ENCODE measurements around the gene SEZ6L. TPM values are rescaled to one million over a fixed set of nuclear protein-coding genes. Genes with fewer than 3 reads are reported as not detected.

Gene SEZ6L
- total RNA-seq, 1 experiment from 2014 or later, result not detected

DNA sequence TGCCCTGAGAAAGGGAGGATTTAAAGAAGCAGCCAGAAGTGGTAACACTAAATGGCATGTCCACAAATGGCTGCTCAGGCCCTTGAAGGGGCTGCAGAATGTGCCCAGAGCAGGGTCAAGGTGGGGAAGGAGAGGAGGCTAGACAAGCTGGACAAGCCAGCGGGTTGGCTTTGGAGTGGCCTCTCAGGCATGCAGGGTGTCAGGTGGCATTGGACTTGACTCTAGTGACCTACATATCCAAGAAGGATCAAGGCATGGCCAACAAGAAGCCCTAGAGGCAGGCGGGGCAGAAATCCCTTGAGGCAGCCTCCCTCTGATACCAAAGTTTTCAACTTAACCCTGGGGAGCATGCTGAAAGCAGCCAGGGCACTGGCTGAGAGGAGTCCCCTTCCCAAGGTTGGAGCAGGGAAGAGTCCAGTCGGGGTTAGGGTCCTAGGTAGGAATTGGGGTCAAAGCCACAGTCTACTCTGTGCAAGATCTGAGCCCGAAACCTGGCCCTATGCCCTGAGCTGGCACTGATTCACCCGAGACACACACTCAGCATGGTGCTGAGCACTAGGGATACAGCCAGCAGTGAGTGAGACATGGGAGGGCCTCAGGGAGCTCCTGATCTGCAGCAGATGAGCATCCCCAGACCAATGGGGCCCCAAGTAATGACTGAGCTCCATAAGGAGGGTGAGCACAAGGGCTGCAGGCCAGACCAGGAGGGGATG lies 164.0 kb downstream of the SEZ6L start:
- DNase-seq (ENCODE audit: low spot score), result no peak

DNA sequence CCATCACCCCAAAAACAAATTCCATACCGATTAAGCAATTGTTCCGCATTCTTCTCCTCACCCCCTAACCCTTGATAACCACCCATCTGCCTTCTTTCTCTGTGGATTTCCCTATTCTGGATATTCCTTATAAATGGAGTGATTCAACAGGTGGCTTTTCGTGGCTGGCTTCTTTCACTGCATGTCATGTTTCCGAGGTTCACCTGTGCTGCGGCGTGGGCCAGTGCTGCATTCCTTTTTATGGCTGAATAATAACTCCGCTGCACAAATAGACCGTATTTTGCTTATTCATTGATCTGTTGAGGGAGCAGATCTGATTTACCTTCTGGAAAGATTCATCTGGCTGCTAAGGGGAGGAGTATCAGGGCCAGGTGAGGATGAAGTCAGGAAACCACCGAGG lies 165.0 kb downstream of the SEZ6L start:
- DNase-seq (ENCODE audit: low spot score), result no peak

DNA sequence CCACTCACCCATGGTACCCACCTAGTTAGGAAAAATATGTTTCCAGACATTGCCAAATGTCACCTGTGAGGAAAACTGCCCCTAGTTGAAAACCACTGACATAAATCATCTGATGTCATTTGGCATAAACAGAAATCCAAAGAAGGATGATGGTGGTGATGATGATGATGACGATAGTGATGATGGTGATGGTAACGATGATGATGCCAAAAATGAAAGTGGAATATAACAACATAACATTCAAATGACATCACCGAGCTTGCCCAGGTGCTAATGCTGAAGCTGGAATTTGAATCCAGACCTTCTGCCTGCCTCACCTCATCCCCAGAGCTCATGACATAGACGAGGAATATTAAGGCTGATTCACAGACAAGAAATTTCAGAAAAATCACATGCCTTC lies 167.5 kb downstream of the SEZ6L start:
- DNase-seq (ENCODE audit: low spot score), result no peak

DNA sequence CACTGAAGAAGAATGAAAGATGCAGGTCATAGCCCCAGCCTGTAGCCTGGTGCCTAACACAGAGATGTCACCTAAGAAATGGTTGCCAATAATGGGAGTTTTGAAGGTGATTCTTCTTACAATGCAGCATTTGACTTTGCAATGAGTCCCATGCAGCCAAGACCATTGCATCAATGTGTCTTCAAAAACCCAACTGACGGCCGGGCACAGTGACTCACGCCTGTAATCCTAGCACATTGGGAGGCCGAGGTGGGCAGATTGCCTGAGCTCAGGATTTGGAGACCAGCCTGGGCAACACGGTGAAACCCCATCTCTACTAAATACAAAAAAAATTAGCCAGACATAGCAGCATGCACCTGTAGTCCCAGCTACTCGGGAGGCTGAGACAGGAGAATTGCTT lies 170.5 kb downstream of the SEZ6L start:
- no peak for DNase-seq (ENCODE audit: low spot score)

DNA sequence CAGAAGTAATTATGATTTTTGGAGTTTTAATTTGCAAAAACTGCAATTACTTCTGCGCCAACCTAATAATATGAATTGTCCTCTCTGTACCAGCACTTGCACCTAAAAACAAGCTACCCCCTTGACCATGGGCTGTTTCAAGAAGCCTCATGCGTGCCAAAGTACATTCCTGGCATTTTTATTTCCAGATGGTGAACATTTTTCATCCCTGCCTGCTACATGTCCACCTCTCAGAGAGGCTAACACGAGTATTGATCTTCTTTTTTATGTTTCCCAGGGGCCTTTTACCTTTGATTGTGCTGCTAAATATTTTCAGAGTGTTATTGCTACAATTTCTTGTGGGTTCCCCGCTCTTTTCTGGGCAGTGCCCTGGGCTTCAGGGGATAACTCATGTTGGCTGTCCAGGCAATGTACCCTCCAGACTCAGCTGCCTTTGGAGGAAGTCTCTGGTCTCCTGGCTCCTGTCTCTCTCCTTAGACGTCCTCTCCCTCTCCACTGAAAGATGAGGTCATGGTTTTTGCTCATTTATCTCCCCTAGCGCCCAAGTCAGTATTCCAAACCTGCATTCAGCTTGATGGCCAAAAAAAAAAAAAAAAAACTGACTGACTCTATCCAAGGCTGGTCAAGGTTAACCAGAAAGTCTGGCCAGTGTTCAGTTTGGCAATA lies 173.6 kb downstream of the SEZ6L start:
- DNase-seq (ENCODE audit: low spot score), result no peak

DNA sequence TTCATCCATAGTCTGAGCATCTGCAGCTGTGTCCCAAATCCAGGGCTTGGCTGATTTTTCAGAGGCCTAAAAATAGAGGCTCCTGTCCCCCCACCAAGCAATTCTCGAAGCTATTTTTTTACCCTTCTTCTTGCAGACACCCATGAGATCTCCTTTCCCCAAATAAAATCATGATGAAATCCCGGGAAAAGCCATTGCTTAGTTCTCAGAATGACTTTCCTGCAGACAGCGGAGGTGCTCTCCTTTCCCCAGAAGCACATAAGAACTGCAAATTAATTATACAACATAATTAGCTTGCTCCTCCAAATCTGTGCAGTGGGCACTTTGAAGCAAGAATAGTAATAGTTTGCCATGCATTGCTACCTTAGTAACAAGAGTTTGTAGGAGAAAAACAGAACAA lies 176.2 kb downstream of the SEZ6L start:
- DNase-seq (ENCODE audit: low spot score), result no peak

DNA sequence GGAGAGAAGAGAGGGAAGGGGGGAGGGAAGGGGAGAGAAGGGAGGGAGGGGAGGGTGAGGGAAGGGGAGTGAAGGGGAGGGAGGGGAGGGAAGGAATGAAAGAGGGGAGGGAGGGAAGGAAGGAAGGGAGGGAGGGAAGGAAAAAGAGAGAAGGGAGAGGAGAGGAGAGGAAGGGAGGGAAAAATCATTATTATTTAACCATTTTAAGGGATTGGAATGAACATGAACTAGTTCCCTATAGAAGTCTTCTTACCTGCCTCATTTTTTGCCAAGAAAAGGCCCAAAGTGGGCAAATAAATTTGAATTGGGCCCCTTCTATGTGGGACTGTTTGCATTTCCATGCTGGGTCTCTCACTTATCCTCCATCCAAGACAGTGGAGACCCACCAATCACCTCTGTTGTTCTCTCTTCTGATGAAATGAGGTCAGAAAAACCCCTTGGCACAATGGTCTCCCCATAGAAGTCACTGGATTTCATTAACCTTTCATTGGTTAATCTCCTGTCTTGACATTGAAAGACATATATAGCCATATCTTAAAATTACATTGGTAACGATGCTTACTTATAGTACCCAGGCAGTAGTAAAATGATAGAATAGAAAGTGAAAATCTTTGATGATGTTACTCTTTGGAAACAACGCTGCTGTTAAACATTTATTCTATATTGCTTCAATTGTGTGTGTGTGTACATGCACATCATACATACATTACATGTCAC lies 179.7 kb downstream of the SEZ6L start:
- no peak for DNase-seq (ENCODE audit: low spot score)

DNA sequence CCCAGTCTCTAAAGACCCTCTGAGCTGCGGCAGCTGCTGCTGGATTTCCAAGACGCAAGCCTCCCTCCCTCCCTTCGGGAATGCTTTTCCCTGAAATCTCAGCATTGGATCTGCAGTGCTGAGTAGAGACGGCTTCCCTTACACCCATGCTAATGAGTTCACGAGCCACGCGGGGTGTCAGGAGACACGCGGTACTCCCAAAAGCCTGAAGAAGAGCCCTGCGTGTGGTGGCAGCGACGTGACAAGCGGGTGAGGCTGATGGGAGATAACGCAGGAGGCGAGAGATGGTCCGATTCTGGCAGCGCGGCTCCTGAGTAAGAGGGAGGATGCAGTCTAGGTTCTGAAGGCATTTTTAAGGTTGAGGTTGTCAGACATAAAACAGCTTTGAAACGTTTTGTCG lies 185.4 kb downstream of the SEZ6L start:
- no peak for DNase-seq (ENCODE audit: low spot score)

DNA sequence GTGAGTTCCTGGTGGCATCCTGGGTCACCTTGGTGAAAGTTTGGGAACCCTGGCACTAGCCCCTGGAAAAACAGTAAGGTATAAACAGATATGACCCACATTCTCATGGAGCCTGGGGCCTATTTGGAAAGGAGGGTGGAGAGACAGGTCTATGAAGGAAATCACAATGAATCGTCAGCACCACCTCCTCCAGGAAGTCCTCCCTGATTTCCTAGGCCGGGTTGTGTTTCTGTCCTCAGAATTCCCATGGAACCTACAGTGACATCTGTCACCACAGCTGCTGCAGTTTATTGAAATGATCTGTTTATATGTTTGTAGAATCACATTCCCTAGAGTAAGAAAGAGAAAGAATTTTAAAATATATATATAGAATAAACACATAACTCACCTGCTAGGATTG lies 188.0 kb downstream of the SEZ6L start:
- DNase-seq (ENCODE audit: low spot score), result no peak

DNA sequence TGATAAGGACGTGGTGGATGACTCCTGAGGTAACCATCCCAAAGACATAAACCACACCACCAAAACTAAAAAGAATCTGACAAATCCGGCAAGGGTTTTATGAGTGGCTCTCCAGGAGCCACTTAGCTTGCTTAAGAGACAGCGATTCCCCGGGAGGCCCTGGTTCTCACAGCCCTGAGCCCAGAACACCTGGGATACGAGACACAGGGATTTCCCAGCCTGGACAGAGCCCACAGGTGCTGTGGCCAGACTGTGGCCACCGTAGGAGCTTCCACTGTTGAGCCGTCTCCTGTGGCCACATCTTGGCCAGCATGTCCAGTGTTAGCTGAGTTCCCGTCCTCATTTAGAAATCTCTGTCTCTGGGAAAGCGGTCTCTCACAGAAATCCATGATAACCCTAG lies 188.6 kb downstream of the SEZ6L start:
- DNase-seq (ENCODE audit: low spot score), result no peak

DNA sequence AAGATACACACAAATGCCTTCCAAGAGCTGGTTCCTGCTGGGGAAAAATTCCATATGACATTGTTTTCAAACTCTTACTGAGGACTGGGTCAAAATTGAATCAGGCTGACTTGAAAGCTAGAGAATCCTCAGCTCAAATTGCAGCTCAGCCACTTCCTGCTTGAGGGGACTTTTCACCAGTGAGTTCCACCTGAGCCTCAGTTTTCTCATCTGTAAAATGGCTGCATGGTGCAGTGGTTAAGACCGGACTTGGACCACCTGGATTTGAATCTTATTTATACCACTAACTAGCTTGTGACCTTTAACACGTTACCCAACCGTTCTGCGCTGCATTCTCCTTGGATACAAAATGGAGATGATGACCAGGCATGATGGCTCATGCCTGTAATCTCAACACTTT lies 189.9 kb downstream of the SEZ6L start:
- no peak for DNase-seq (ENCODE audit: low spot score)

DNA sequence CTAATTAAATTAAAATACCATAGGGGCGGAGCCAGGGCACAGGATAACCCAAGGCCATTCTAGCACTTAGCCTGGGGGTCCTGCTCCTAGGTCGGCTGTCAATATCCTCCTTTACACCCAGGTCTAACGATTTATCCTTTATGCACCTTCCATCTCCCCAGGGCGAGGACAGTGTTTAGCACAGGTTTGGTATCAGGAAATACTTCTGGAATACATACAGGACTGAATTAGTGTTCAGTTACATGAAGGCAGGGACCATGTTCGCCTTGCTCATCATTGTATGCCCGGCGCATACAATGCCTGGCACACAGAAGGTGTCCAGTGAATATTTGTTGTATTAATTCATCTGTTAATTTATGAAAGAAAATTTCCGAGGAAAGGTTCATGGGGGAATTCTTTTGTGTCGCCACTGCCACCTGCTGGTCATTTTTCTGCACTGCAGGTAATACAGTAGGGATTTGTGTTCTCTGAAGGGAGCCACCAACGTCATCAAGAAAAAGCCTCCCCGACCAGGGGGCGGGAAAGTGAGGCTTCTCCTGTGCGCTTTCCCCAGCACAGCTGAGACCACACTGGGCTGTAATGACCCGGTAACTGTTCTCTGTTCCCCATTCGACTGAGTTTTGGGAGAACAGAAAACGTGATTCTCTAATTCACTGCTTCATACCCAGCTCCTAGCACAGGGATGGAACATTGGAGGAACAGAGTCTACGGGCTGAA lies 191.1 kb downstream of the SEZ6L start:
- DNase-seq (ENCODE audit: low spot score), result peak; percentile 82

DNA sequence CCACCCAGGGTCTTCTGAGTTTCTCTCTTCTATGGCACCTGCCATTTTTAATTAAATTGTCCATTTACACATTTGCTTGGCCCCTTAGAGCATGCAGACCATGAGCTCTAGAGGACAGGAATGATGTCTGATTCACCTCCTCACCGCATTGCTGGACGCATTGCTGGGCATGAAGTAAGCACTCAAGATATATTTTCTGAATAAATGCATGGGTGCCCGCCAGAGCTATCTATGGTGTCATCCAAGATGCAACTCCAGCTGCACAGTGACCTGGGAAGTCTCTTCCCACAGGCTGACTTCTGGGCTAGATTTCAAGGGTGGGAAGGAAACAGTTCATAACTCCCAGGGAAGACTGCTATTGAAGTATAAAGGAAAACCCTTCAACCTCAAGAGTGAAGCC lies 193.2 kb downstream of the SEZ6L start:
- DNase-seq (ENCODE audit: low spot score), result no peak

DNA sequence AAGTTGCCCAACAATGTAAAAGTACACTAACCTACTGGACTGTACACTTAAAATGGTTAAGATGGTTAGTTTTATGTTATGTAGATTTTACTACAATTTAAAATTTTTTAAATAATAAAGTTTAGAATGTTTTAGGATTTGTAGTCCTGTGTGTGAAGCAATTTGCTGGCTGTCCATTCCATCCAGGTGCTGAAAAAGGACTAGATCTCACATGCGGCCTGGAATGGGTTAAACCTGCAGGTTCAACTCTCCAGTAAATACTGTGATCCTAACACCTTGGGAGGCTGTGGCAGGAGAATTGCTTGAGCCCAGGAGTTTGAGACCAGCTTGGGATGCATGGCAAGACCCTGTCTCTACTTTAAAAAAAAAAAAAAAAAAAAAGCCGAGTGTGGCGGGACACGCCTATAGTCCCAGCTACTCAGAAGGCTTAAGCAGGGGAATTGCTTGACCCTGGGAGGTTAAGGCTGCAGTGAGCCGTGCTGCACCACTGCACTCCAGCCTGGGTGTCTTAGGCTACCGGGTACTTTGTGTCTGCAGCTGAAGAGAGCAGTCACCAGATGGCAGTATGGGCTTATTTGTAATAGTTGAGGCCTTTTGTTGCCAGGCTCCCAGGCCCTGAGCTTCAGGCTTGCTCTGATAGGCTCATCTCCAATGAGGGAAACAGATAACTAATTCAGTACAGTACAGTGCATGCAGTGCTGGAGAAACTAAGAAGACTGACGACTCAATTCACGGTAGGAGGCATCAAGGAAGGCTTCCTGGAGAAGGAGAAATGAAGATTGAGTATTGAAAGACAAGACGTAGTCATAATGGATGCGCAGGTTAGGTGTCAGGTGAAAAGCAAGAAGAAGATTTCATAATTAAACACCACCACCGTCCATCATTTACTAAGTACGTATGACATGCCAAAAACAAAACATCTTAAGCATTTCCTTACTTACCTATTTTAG lies 195.1 kb downstream of the SEZ6L start:
- peak; percentile 66 for DNase-seq (ENCODE audit: low spot score)

DNA sequence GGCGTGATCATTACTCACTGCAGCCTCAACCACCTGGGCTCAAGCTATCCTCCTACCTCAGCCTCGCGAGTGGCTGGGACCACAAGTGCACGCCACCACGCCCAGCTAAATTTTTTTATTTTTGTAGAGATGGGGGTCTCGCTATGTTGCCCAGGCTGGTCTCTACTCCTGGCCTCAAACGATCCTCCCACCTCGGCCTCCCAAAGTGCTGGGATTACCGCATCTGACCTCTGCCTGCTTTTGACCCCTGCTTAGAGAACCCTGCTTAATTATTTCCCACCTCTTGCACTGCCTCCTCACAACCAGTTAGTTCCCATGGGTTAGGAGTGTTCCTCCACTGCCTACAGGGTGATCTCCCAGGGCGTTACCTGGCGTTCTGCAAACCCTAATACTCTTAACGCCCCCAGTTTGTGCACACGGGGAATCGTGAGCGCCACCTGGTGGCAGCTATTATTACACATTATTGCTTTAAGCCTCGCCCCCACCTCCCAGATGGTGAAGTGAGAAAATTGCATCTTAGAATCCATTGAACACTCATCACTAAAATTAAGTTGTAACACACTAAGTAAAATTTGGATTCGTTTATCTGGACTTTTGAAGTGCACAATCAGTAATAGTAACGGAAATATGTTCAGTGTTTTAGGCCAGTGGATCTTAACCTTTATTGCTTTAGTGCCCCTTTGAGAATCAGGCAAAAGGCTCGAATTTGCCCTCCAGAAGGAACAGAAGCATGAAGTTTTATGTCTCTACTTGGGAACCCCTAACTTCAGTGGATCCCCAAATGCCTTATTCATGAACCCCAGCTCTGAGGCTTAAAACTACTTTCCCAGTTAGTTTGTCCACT lies 198.4 kb downstream of the SEZ6L start:
- DNase-seq (ENCODE audit: low spot score), result peak; percentile 68

DNA sequence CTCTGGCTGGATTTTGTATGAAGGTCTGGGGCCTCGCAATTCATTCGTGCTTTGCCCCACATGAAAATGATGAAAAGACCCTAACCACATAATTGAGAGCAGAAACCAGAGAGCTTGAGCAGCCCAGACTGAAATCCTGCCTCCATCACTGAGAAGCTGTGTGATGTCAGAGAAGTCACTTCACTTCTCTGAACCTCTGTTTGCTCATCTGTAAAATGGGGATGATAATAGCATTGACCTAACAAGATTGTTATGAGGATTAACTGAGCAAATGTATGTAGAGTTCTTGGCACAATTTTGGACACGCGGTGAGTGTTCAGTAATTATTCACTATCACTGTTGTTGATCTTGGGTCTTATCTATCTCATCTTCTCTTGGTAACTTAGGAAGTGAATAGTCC lies 203.6 kb downstream of the SEZ6L start:
- DNase-seq (ENCODE audit: low spot score), result no peak

DNA sequence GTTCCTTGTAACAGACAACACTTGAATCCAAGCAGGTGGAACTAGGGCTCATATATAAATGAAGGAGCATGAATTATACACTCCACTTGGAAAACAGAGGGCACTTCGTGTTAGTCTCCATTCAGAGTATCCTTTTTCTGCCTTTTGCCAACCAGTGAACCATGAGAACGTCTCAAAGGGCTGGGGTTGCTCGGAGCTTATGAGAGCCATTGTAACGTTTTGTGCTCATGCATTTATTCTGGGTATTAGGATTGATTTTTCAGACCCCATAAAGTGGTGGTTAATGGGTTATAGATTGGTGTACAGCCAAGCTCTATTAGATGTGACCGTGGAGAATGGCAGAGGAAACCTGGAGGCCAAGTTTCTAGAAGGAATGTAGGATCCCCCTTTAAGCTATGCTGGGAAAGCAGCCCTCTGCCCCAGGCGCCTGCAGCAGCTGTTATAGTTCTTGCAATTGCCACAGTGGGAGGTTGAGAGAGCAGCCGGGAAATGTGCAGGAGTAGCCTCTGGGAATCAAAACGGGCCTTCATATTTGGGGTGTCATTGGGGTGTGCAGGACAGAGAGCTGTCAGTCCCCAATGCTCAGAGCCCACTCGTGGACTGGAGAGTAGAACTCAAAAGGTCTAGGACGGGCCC lies 205.2 kb downstream of the SEZ6L start:
- DNase-seq (ENCODE audit: low spot score), result no peak

DNA sequence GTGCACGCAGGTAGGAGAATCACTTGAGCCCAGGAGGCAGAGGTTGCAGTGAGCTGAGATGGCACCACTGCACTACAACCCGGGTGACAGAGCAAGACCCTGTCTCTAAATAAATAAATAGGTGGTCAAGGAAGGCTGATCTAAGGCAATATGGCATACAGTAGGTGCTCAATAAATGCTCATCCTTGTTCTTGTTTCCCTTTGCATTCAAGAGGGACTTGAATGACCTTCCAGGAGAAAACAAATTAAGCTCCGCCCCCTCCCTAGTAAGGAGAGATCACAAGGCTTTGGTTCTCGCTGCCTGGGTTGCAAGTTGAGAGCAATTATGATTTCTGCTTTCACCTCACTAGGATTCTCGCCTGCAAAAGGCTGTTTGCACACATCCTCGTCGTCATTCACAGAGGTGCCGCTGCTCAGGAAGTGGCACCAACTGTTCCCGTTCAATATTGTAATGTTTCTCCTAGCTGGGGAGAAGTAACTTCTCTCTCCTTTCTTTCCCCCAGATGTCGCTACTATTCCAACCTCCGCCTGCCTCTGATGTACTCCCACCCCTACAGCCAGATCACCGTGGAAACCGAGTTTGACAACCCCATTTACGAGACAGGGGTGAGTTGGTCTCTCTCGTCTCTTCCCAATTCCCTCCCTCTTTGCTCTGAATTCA lies 208.0 kb downstream of the SEZ6L start:
- DNase-seq (ENCODE audit: low spot score), result no peak
